HT-29 (cell line): ENCODE measurements around the gene SERPINA12. TPM values are rescaled to one million over a fixed set of nuclear protein-coding genes. Genes with fewer than 3 reads are reported as not detected.

Experiments
- DNase-seq: peaks from one replicate; pipeline ENCODE4 v3.0.0-alpha.2; 2015; ENCODE audit warnings: low spot score
- total RNA-seq: library from RNA; depleted of rRNA; stranded (reverse); fragments of >200 nt; shearing (Covaris generic); gene quantifications from 2 replicates; pipeline ENCODE4 v1.2.3, GENCODE V29; 2014; rRNA removed

Gene SERPINA12
- total RNA-seq, 1 experiment from 2014 or later: not detected

GRCh38 chr14:94439453-94440057 is 69.7 kb downstream of the SERPINA12 start:
- DNase-seq: no peak

Other genes with a start within 250 kb of the SERPINA12 start
- not detected in 2 replicates for gene SERPINA10, start 216.2 kb downstream of the SERPINA12 start, total RNA-seq
- 0.99 and 1.2 TPM in 2 replicates for gene SERPINA6, start 186.1 kb downstream of the SERPINA12 start, total RNA-seq
- gene SERPINA2, start 142.8 kb downstream of the SERPINA12 start, total RNA-seq: not detected in 2 replicates
- 304 and 307 TPM in 2 replicates for gene SERPINA1, start 120.9 kb downstream of the SERPINA12 start, total RNA-seq
- gene SERPINA11, start 56.7 kb downstream of the SERPINA12 start, total RNA-seq: not detected in 2 replicates
- not detected in 2 replicates for gene SERPINA9, start 33.3 kb downstream of the SERPINA12 start, total RNA-seq
- 0.57 and 1.8 TPM in 2 replicates for gene SERPINA4, start 52.0 kb upstream of the SERPINA12 start, total RNA-seq
- gene SERPINA5, start 72.0 kb upstream of the SERPINA12 start, total RNA-seq: 4.9 and 7.9 TPM in 2 replicates
- 1.0 and 2.0 TPM in 2 replicates for gene SERPINA3, start 102.9 kb upstream of the SERPINA12 start, total RNA-seq